Chondrocyte (in vitro differentiated cells): ENCODE results near the gene MRPL49. TPM values are rescaled to one million over a fixed set of nuclear protein-coding genes. Genes with fewer than 3 reads are reported as not detected.

Experiments used
- DNase-seq: peaks from one replicate; pipeline ENCODE4 v3.0.0; 2021; ENCODE audit warnings: mixed read lengths, low spot score
- H3K27ac Mint-ChIP-seq: one replicate; pipeline ENCODE4 v1.8.0; 2021; ENCODE audit warnings: mild to moderate bottlenecking, moderate library complexity, mixed read lengths; ENCODE audit not compliant: unreplicated experiment
- H3K27me3 Mint-ChIP-seq: 2 replicates; pipeline ENCODE4 v1.8.0; 2021; ENCODE audit warnings: low read depth, mixed read lengths
- H3K36me3 Mint-ChIP-seq: 2 replicates; pipeline ENCODE4 v1.8.0; 2021; ENCODE audit warnings: low read depth, mixed read lengths
- H3K4me1 Mint-ChIP-seq: 2 replicates; pipeline ENCODE4 v1.8.0; 2021; ENCODE audit warnings: low read depth, mild to moderate bottlenecking, mixed read lengths
- H3K4me3 Mint-ChIP-seq: one replicate; pipeline ENCODE4 v1.8.0; 2021; ENCODE audit warnings: mild to moderate bottlenecking, moderate library complexity, mixed read lengths; ENCODE audit not compliant: unreplicated experiment
- H3K9me3 Mint-ChIP-seq: 2 replicates; pipeline ENCODE4 v1.8.0; 2021; ENCODE audit warnings: low read depth, mixed read lengths
- total RNA-seq: library from RNA; stranded (reverse); gene quantifications from 3 replicates; pipeline ENCODE4 v1.2.1, GENCODE V29; 2021
- TF ChIP-seq, protein P1 (sequence below): fragments of 200-600 bp; sonication (generic); IDR thresholded peaks from 2 replicates; pipeline ENCODE4 v1.5.0; 2021; ENCODE audit warnings: antibody characterized with exemption, mild to moderate bottlenecking, moderate library complexity

Gene MRPL49
- total RNA-seq, 1 donor from 2014 or later = 37.2 TPM

DNA sequence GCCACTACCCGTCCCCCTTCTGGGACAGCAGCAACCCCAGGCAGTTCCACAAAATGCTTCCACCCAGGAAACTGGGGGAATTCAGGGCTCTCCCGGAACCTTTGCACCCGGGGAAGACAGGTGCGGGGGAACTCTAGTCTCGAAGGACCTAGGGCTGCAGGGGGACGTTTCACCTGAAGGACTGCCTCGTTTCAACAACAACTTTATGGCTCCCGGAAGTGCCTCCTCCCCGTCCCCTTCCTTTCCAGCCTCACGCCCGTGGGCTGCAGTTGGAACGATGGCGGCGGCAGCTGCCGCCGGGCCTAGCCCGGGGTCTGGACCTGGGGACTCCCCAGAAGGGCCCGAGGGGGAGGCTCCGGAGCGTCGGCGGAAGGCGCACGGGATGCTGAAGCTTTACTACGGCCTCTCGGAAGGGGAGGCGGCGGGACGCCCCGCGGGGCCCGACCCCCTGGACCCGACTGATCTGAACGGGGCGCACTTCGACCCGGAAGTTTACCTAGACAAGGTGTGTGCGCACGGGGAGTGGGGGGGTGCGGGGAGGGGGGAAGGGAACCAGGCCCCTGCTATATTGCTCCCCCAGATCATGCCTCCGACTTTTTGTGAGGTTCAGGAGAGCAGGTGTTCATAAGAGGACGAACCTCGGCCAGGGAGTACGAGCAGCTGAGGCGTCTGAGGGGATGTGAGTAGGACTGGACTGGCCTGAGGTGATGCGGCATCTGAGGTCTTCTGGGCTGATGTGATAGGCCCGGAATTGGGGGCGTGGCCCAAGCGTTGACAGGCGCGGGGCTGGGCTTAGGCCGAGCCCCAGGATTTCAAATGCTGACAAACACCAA is 25.9 kb upstream of the MRPL49 start, which contains the start of gene VPS51:
Gene VPS51 (plus strand): TSS at position 241 of the 833 bp plus-strand sequence. CDS start 37 bp downstream, at position 278.
- TF ChIP-seq, protein P1, sequence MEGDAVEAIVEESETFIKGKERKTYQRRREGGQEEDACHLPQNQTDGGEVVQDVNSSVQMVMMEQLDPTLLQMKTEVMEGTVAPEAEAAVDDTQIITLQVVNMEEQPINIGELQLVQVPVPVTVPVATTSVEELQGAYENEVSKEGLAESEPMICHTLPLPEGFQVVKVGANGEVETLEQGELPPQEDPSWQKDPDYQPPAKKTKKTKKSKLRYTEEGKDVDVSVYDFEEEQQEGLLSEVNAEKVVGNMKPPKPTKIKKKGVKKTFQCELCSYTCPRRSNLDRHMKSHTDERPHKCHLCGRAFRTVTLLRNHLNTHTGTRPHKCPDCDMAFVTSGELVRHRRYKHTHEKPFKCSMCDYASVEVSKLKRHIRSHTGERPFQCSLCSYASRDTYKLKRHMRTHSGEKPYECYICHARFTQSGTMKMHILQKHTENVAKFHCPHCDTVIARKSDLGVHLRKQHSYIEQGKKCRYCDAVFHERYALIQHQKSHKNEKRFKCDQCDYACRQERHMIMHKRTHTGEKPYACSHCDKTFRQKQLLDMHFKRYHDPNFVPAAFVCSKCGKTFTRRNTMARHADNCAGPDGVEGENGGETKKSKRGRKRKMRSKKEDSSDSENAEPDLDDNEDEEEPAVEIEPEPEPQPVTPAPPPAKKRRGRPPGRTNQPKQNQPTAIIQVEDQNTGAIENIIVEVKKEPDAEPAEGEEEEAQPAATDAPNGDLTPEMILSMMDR = no peak
- peak within 1 kb of the TSS; percentile 88 for H3K4me3 Mint-ChIP-seq
- H3K4me1 Mint-ChIP-seq = peaks cover 18% of the 10 kb centered on the region
- no peaks in the 10 kb centered on the region for H3K36me3 Mint-ChIP-seq
- no peaks in the 10 kb centered on the region for H3K9me3 Mint-ChIP-seq
- H3K27me3 Mint-ChIP-seq = no peaks in the 10 kb centered on the region
- DNase-seq = no peak
- H3K27ac Mint-ChIP-seq = peak within 1 kb of the TSS; percentile 89

DNA sequence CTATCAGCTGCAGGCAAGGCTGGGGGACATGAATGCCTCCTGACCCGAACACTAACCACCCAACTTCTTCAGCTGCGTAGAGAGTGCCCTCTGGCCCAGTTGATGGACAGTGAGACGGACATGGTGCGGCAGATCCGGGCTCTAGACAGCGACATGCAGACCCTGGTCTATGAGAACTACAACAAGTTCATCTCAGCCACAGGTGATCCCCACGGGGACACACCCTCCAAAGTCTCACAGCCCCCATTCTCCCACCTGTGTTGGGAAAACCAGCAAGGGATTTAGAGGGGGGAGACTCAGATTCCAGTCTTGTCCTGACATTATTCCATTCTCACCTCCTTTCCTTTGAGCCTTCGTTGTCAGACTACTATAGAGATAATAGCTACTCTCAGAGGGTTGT is 25.2 kb upstream of the MRPL49 start:
- no peaks in the 10 kb centered on the region for H3K36me3 Mint-ChIP-seq
- TF ChIP-seq, protein P1 = no peak
- H3K9me3 Mint-ChIP-seq = no peaks in the 10 kb centered on the region
- peak overlapping the region; percentile 88 for H3K4me3 Mint-ChIP-seq
- no peak for DNase-seq
- no peaks in the 10 kb centered on the region for H3K27me3 Mint-ChIP-seq
- H3K4me1 Mint-ChIP-seq = peaks cover 22% of the 10 kb centered on the region
- H3K27ac Mint-ChIP-seq = no peak overlapping the region

DNA sequence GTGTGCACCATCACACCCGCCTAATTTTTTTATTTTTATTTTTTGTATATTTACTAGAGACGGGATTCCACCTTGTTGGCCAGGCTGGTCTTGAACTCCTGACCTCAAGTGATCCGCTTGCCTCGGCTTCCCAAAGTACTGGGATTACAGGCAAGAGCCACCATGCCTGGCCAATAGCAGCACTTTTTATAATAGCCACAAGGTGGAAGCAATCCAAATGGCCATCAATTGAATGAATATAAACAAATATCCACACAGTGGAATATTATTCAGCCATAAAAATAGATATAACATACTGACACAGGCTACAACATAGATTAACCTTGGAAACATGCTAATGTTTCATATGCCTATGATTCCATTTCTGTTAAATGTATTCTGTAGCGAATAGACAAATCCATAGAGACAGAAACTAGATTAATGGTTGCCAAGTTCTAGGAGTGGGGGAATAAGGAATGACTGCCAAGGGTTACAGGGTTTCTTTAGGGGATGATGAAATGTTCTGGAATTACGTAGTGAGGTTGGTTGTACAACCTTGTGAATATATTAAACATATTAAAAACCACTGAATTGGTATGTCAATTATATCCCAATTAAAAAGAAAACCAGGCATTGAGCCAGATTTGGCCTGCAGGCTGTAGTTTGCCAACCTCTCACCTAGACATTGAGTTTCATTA is 21.3 kb upstream of the MRPL49 start:
- Mint-ChIP-seq H3K9me3 (no peaks in the 10 kb centered on the region), H3K4me3 (no peak overlapping the region), H3K27me3 (no peaks in the 10 kb centered on the region), H3K27ac (no peak overlapping the region), H3K4me1 (peaks cover 34% of the 10 kb centered on the region), H3K36me3 (peaks cover 1% of the 10 kb centered on the region)
- TF ChIP-seq, protein P1 = peak; percentile 43
- no peak for DNase-seq

DNA sequence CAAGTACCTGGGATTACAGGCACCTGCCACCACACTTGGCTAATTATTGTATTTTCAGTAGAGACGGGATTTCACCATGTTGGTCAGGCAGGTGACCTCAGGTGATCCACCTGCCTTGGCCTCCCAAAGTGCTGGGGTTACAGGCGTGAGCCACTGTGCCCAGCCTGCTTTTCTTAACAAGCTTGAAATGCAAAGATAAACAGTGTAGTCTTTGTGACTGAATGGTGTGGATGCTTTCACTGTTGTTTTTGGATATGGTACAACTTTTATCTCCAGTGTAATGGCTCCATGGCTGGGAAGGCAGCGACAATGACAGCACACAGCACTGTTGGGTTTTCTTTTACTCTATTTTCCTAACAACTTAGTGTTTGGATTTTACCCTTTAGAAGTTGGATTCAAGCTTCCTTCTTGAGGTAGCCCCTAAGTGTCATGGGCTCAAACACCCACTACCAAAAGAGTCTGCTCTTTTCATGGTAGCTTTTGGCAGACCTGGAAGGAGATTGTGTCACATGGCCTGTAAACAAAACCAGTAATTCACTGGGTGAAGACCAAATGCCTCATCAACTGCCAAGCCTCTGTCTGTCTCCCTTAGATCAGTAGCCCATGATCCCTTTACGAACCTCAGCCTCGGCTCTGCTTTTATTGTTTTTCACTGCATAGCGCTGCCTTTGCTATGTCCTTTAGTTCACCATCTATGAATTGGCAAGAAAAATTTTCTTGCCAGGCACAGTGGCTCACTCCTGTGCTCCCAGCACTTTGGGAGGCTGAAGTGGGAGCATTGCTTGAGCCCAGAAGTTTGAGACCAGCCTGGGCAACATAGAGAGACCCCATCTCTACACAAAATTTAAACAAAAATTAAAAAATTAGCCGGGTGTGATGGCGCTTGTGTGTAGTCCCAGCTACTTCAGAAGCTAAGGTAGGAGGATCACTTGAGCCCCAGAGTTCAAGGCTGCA is 19.7 kb upstream of the MRPL49 start:
- H3K9me3 Mint-ChIP-seq = no peaks in the 10 kb centered on the region
- H3K4me3 Mint-ChIP-seq = no peak overlapping the region
- TF ChIP-seq, protein P1 = no peak
- H3K4me1 Mint-ChIP-seq = peaks cover 25% of the 10 kb centered on the region
- H3K36me3 Mint-ChIP-seq = peaks cover 1% of the 10 kb centered on the region
- DNase-seq = no peak
- H3K27ac Mint-ChIP-seq = peak overlapping the region; percentile 77
- H3K27me3 Mint-ChIP-seq = no peaks in the 10 kb centered on the region
